ENCODE measurements around the gene CCR5.

Gene CCR5

DNA sequence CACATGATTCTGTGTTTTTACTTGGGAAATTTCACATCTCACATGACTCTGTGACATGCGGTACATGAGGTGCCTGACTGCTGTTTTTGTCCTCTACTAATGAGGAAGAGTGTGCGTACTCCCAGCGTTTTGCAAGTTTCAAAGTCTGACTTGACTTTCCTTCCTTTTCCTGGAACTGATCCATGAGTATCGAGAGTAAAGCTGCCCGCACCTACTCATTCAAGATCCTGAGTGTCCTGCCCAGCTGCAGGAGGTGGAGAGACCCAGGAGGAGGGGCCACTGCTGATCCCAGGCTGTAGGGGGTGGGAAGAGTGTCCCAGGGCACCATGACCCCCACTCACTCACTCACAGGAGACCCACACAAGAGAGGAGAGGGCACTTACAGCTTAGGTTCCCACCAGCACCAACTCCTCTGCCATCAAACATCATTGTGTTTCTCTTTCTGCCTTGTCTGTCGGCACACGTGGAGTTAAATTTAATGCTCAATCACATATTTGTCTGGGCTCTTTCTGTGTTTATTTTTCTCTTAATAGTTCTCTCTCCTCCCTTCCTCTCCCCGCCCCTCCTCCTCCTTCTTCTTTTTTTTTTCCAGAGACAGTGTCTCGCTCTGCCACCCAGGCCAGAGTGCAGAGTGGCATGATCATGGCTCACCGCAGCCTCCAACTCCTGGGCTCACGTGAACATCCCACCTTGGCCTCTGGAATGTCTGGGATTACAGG lies 34.7 kb downstream of the CCR5 start:
- H3K36me3 Mint-ChIP-seq (ENCODE audit: low read depth) = no peaks in the 10 kb centered on the region
- TF ChIP-seq, protein P1, sequence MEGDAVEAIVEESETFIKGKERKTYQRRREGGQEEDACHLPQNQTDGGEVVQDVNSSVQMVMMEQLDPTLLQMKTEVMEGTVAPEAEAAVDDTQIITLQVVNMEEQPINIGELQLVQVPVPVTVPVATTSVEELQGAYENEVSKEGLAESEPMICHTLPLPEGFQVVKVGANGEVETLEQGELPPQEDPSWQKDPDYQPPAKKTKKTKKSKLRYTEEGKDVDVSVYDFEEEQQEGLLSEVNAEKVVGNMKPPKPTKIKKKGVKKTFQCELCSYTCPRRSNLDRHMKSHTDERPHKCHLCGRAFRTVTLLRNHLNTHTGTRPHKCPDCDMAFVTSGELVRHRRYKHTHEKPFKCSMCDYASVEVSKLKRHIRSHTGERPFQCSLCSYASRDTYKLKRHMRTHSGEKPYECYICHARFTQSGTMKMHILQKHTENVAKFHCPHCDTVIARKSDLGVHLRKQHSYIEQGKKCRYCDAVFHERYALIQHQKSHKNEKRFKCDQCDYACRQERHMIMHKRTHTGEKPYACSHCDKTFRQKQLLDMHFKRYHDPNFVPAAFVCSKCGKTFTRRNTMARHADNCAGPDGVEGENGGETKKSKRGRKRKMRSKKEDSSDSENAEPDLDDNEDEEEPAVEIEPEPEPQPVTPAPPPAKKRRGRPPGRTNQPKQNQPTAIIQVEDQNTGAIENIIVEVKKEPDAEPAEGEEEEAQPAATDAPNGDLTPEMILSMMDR (IDR thresholded peaks at IDR 0.05; ENCODE audit: unreplicated experiment in 3 of 3) = no peak
- peaks cover 30% of the 10 kb centered on the region for H3K4me1 Mint-ChIP-seq
- H3K27ac Mint-ChIP-seq = peak overlapping the region in 2 of 3 experiments; percentile 15 to 53
- peak overlapping the region in 1 of 3 experiments; percentile 11 for H3K4me3 Mint-ChIP-seq
- peaks cover 57% of the 10 kb centered on the region for H3K27me3 Mint-ChIP-seq (ENCODE audit: low read depth)
- H3K9me3 Mint-ChIP-seq = no peaks in the 10 kb centered on the region

DNA sequence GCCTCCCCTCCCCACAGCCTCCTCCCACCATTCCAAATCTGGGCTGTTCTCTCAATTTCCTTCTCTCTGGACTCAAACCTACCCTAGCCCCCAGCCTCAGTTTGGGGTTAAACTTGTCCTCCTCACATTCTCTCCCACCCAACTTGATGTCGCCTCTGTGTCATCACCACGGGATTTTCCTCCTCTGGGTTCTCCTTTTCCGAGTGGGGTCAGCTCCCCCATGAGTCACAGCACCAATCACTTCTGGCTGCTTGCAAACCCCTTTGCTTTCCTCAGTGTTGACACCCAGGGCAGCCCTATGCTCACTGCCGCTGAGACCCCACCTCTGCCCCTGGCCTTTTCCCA lies 35.7 kb downstream of the CCR5 start:
- H3K27ac Mint-ChIP-seq = peak overlapping the region in 1 of 3 experiments; percentile 40
- H3K27me3 Mint-ChIP-seq (ENCODE audit: low read depth) = peaks cover 57% of the 10 kb centered on the region
- peaks cover 30% of the 10 kb centered on the region for H3K4me1 Mint-ChIP-seq
- peak overlapping the region in 2 of 3 experiments; percentile 28 to 60 for H3K4me3 Mint-ChIP-seq
- TF ChIP-seq, protein P1 (IDR thresholded peaks at IDR 0.05; ENCODE audit: unreplicated experiment in 3 of 3) = no peak
- H3K36me3 Mint-ChIP-seq (ENCODE audit: low read depth) = no peaks in the 10 kb centered on the region
- no peaks in the 10 kb centered on the region for H3K9me3 Mint-ChIP-seq

GRCh38 chr3:46406788-46407611 lies 36.3 kb downstream of the CCR5 start, which contains the start of the genes CCR5AS and CCRL2:
Gene CCR5AS, minus strand, starts transcription at chr3:46407066.
Gene CCRL2, plus strand, starts transcription at chr3:46407259. Its CDS starts 821 bp downstream, at chr3:46408080.
- TF ChIP-seq, protein P1 (IDR thresholded peaks at IDR 0.05; ENCODE audit: unreplicated experiment in 3 of 3) = no peak
- Mint-ChIP-seq H3K9me3 (no peaks in the 10 kb centered on the region), H3K4me3 (peak within 1 kb of the TSS in 2 of 3 experiments; percentile 28 to 60), H3K27ac (peak within 1 kb of the TSS in 2 of 3 experiments; percentile 27 to 40), H3K27me3 (ENCODE audit: low read depth) (peaks cover 57% of the 10 kb centered on the region), H3K4me1 (peaks cover 30% of the 10 kb centered on the region), H3K36me3 (ENCODE audit: low read depth) (no peaks in the 10 kb centered on the region)

DNA sequence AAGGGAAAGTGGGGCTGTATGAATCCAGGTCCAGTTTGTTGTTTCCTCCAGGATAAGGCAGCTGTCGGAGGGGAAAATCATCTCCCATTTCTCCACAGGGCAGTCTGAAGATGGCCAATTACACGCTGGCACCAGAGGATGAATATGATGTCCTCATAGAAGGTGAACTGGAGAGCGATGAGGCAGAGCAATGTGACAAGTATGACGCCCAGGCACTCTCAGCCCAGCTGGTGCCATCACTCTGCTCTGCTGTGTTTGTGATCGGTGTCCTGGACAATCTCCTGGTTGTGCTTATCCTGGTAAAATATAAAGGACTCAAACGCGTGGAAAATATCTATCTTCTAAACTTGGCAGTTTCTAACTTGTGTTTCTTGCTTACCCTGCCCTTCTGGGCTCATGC lies 37.2 kb downstream of the CCR5 start:
- Mint-ChIP-seq H3K9me3 (no peaks in the 10 kb centered on the region), H3K27me3 (ENCODE audit: low read depth) (peaks cover 63% of the 10 kb centered on the region), H3K27ac (peak overlapping the region in 2 of 3 experiments; percentile 27 to 39), H3K4me3 (no peak overlapping the region), H3K4me1 (peaks cover 30% of the 10 kb centered on the region), H3K36me3 (ENCODE audit: low read depth) (no peaks in the 10 kb centered on the region)
- TF ChIP-seq, protein P1 (IDR thresholded peaks at IDR 0.05; ENCODE audit: unreplicated experiment in 3 of 3) = no peak

DNA sequence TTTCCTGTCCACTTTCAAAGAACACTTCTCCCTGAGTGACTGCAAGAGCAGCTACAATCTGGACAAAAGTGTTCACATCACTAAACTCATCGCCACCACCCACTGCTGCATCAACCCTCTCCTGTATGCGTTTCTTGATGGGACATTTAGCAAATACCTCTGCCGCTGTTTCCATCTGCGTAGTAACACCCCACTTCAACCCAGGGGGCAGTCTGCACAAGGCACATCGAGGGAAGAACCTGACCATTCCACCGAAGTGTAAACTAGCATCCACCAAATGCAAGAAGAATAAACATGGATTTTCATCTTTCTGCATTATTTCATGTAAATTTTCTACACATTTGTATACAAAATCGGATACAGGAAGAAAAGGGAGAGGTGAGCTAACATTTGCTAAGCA lies 38.1 kb downstream of the CCR5 start:
- TF ChIP-seq, protein P1 (IDR thresholded peaks at IDR 0.05; ENCODE audit: unreplicated experiment in 3 of 3) = no peak
- Mint-ChIP-seq H3K36me3 (ENCODE audit: low read depth) (no peaks in the 10 kb centered on the region), H3K27ac (no peak overlapping the region), H3K4me3 (no peak overlapping the region), H3K9me3 (no peaks in the 10 kb centered on the region), H3K4me1 (peaks cover 30% of the 10 kb centered on the region), H3K27me3 (ENCODE audit: low read depth) (peaks cover 57% of the 10 kb centered on the region)
